Measurements from ENCODE around the gene GPR137B.

DNA sequence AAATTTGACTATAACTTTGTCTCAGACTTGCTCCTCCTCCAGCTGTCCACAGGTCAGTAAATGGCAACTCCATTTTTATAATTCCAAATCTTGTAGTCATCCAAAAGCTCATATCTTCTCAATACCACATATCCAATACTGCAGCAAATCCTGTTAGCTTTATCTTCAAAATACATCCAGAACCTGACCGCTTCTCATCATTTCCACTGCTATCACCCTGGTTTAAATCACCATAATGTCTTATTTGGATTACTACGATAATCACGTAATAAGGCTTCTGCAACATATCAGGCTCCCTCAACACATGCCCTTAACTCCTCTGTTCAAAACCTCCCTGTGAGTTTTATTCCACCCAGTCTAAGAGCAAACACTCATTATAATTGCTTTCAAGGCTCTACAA lies 104.9 kb downstream of the GPR137B start:
- TF ChIP-seq ZNF76 (tag by site-specific recombination; IDR thresholded peaks at IDR 0.05; ENCODE audit: borderline replicate concordance, low read depth) (no peak), CTCF (tag by site-specific recombination; IDR thresholded peaks at IDR 0.05) (no peak), ZBTB48 (tag by site-specific recombination; IDR thresholded peaks at IDR 0.05) (no peak), BCL11A (tag by site-specific recombination; IDR thresholded peaks at IDR 0.05; ENCODE audit: low read depth) (no peak), PBX3 (CRISPR knock-in tag; IDR thresholded peaks at IDR 0.05) (no peak), HOXA7 (CRISPR knock-in tag; IDR thresholded peaks at IDR 0.05; ENCODE audit: borderline replicate concordance) (no peak), ZNF830 (tag by site-specific recombination; IDR thresholded peaks at IDR 0.05; ENCODE audit: low read depth) (no peak), BCL11B (tag by site-specific recombination; IDR thresholded peaks at IDR 0.05; ENCODE audit: low read depth) (no peak)
- TF ChIP-seq, protein P1, sequence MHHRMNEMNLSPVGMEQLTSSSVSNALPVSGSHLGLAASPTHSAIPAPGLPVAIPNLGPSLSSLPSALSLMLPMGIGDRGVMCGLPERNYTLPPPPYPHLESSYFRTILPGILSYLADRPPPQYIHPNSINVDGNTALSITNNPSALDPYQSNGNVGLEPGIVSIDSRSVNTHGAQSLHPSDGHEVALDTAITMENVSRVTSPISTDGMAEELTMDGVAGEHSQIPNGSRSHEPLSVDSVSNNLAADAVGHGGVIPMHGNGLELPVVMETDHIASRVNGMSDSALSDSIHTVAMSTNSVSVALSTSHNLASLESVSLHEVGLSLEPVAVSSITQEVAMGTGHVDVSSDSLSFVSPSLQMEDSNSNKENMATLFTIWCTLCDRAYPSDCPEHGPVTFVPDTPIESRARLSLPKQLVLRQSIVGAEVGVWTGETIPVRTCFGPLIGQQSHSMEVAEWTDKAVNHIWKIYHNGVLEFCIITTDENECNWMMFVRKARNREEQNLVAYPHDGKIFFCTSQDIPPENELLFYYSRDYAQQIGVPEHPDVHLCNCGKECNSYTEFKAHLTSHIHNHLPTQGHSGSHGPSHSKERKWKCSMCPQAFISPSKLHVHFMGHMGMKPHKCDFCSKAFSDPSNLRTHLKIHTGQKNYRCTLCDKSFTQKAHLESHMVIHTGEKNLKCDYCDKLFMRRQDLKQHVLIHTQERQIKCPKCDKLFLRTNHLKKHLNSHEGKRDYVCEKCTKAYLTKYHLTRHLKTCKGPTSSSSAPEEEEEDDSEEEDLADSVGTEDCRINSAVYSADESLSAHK (tag by site-specific recombination; IDR thresholded peaks at IDR 0.05): no peak
